Measurements from ENCODE around the gene ZEB2.

Gene ZEB2

GRCh38 chr2:144472911-144473310 lies 47.0 kb downstream of the ZEB2 start:
- TF ChIP-seq CTCF (IDR thresholded peaks at IDR 0.05; ENCODE audit: low read depth, low read length, poor library complexity, severe bottlenecking) (no peak), EZH2phosphoT487 (IDR thresholded peaks at IDR 0.05; ENCODE audit: borderline replicate concordance, low read length) (no peak)
- Histone ChIP-seq H3K9me2 (replicated peaks; ENCODE audit: control insufficient read depth, low read length) (no peaks in the 10 kb centered on the region), H3K4me1 (ENCODE audit: control insufficient read depth, low read length) (peaks cover 22% of the 10 kb centered on the region), H3K27ac (ENCODE audit: low read depth, low read length) (no peak overlapping the region), H3K9me3 (ENCODE audit: control insufficient read depth, insufficient read depth, low read length) (no peaks in the 10 kb centered on the region), H3K36me3 (ENCODE audit: control insufficient read depth, low read length) (no peaks in the 10 kb centered on the region), H3K27me3 (ENCODE audit: control insufficient read depth, low read length) (no peaks in the 10 kb centered on the region), H3K4me3 (ENCODE audit: low read length) (no peak overlapping the region), H3F3A (ENCODE audit: control insufficient read depth, insufficient read depth) (no peaks in the 10 kb centered on the region), H3K79me2 (ENCODE audit: control insufficient read depth, low read length) (no peaks in the 10 kb centered on the region), H4K20me1 (ENCODE audit: control insufficient read depth, insufficient read depth, low read depth, low read length) (no peaks in the 10 kb centered on the region), H3K4me2 (ENCODE audit: low read length) (no peak overlapping the region)

GRCh38 chr2:144472046-144472412 lies 47.9 kb downstream of the ZEB2 start:
- Histone ChIP-seq H3K27ac (ENCODE audit: low read depth, low read length) (no peak overlapping the region), H3K4me3 (ENCODE audit: low read length) (no peak overlapping the region), H3K4me2 (ENCODE audit: low read length) (no peak overlapping the region), H3K36me3 (ENCODE audit: control insufficient read depth, low read length) (no peaks in the 10 kb centered on the region), H3K27me3 (ENCODE audit: control insufficient read depth, low read length) (no peaks in the 10 kb centered on the region), H4K20me1 (ENCODE audit: control insufficient read depth, insufficient read depth, low read depth, low read length) (no peaks in the 10 kb centered on the region), H3K79me2 (ENCODE audit: control insufficient read depth, low read length) (no peaks in the 10 kb centered on the region), H3K4me1 (ENCODE audit: control insufficient read depth, low read length) (peaks cover 20% of the 10 kb centered on the region), H3K9me3 (ENCODE audit: control insufficient read depth, insufficient read depth, low read length) (no peaks in the 10 kb centered on the region), H3F3A (ENCODE audit: control insufficient read depth, insufficient read depth) (no peaks in the 10 kb centered on the region), H3K9me2 (replicated peaks; ENCODE audit: control insufficient read depth, low read length) (no peaks in the 10 kb centered on the region)
- TF ChIP-seq CTCF (IDR thresholded peaks at IDR 0.05; ENCODE audit: low read depth, low read length, poor library complexity, severe bottlenecking) (no peak), EZH2phosphoT487 (IDR thresholded peaks at IDR 0.05; ENCODE audit: borderline replicate concordance, low read length) (no peak)

GRCh38 chr2:144471305-144472045 lies 48.4 kb downstream of the ZEB2 start:
- no peaks in the 10 kb centered on the region for H4K20me1 ChIP-seq (ENCODE audit: control insufficient read depth, insufficient read depth, low read depth, low read length)
- H3K27ac ChIP-seq (ENCODE audit: low read depth, low read length): no peak overlapping the region

More at GRCh38 chr2:144471305-144472045, 48.4 kb downstream of the ZEB2 start:
- Histone ChIP-seq H3F3A (ENCODE audit: control insufficient read depth, insufficient read depth) (no peaks in the 10 kb centered on the region), H3K4me3 (ENCODE audit: low read length) (no peak overlapping the region), H3K4me2 (ENCODE audit: low read length) (no peak overlapping the region), H3K27me3 (ENCODE audit: control insufficient read depth, low read length) (no peaks in the 10 kb centered on the region), H3K79me2 (ENCODE audit: control insufficient read depth, low read length) (no peaks in the 10 kb centered on the region), H3K9me2 (replicated peaks; ENCODE audit: control insufficient read depth, low read length) (no peaks in the 10 kb centered on the region), H3K9me3 (ENCODE audit: control insufficient read depth, insufficient read depth, low read length) (no peaks in the 10 kb centered on the region), H3K4me1 (ENCODE audit: control insufficient read depth, low read length) (peaks cover 18% of the 10 kb centered on the region), H3K36me3 (ENCODE audit: control insufficient read depth, low read length) (no peaks in the 10 kb centered on the region)
- TF ChIP-seq EZH2phosphoT487 (IDR thresholded peaks at IDR 0.05; ENCODE audit: borderline replicate concordance, low read length) (no peak), CTCF (IDR thresholded peaks at IDR 0.05; ENCODE audit: low read depth, low read length, poor library complexity, severe bottlenecking) (no peak)
